Activated naive CD4-positive, alpha-beta T cell treated with anti-CD3 and anti-CD28 coated beads, Interleukin-2, amount 10 ng/mL, durations not matched to agents 7 days and 5 days (primary cell): Measurements from ENCODE around the gene TDRD10.
"Not testable (repeated sequence)": the region's sequence is repeated elsewhere in the genome, so short reads cannot be mapped to it uniquely, and the experiment has no call there.

ENCODE experiments used
- CTCF ChIA-PET: fragments of 350-600 bp; sonication (Branson Sonifier 250); formaldehyde crosslinking; loops from one replicate; lab custom pipeline; 2021; ENCODE audit warnings: antibody characterized with exemption; lab: Charles Lee
- DNase-seq: peaks from one replicate; pipeline ENCODE4 v3.0.0-alpha.2; 2020
- H3K27ac Mint-ChIP-seq: one replicate; pipeline ENCODE4 v1.8.0; 2021; ENCODE audit warnings: mild to moderate bottlenecking, moderate library complexity, mixed read lengths
- H3K27me3 Mint-ChIP-seq: one replicate; pipeline ENCODE4 v1.8.0; 2021; ENCODE audit warnings: mild to moderate bottlenecking, mixed read lengths
- H3K36me3 Mint-ChIP-seq: one replicate; pipeline ENCODE4 v1.8.0; 2021; ENCODE audit warnings: mixed read lengths
- H3K4me1 Mint-ChIP-seq: one replicate; pipeline ENCODE4 v1.8.0; 2021; ENCODE audit warnings: mixed read lengths
- H3K4me3 Mint-ChIP-seq: one replicate; pipeline ENCODE4 v1.8.0; 2021; ENCODE audit warnings: mild to moderate bottlenecking, moderate library complexity, mixed read lengths
- H3K9me3 Mint-ChIP-seq: one replicate; pipeline ENCODE4 v1.8.0; 2021; ENCODE audit warnings: mixed read lengths

Gene TDRD10

DNA sequence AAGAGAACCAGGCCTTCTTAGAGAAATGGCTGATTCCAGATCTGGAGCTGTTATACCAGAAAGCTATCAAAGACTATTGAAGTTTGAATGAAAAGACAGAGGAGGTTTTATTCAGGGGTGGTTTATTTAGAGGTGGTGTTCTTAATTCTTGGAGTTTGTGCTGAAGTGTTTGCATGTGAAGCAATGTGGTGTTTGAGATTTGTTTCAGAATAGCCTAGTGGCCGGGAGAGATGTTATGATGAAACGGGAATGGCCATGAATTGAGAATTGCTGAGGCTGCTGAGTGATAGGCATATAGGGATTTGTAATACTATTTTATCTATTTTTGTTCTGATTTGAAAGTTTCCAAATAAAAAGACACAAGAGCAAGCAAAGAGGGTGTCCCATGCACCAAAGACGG lies 10.7 kb downstream of the TDRD10 start:
- no peak overlapping the region for H3K4me3 Mint-ChIP-seq
- CTCF ChIA-PET = interaction anchor here (1.3 kb wide), 1 partner anchor 32 kb away, joined by 4 read pairs; no protein-coding TSS in a partner anchor
- no peaks in the 10 kb centered on the region for H3K4me1 Mint-ChIP-seq
- H3K27me3 Mint-ChIP-seq = peaks cover 72% of the 10 kb centered on the region
- no peak for DNase-seq
- H3K27ac Mint-ChIP-seq = no peak overlapping the region
- H3K36me3 Mint-ChIP-seq = no peaks in the 10 kb centered on the region
- H3K9me3 Mint-ChIP-seq = no peaks in the 10 kb centered on the region

DNA sequence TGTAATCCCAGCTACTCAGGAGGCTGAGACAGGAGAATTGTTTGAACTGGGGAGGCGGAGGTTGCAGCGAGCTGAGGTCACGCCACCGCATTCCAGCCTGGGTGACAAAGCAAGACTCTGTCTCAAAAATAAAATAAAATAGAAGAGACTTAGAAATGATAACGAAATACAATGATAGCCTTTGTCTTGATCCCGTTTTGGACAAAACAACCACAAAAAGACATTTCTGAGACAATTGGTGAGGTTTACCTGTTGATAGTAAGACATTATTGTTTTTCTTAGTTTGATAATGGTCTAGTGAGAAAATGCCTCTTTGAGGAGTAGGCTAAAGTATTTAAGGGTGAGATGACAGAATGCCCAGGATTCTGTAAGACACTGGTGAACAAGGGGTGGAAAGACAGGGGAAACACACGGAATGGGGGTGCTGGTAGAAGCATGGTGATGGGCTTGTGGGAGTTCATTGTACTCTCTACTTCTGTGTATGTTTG lies 12.1 kb downstream of the TDRD10 start:
- no peak overlapping the region for H3K27ac Mint-ChIP-seq
- H3K4me1 Mint-ChIP-seq = no peaks in the 10 kb centered on the region
- no peaks in the 10 kb centered on the region for H3K36me3 Mint-ChIP-seq
- no peaks in the 10 kb centered on the region for H3K9me3 Mint-ChIP-seq
- no peak for DNase-seq
- CTCF ChIA-PET = no interaction called here
- no peak overlapping the region for H3K4me3 Mint-ChIP-seq
- H3K27me3 Mint-ChIP-seq = peaks cover 59% of the 10 kb centered on the region

DNA sequence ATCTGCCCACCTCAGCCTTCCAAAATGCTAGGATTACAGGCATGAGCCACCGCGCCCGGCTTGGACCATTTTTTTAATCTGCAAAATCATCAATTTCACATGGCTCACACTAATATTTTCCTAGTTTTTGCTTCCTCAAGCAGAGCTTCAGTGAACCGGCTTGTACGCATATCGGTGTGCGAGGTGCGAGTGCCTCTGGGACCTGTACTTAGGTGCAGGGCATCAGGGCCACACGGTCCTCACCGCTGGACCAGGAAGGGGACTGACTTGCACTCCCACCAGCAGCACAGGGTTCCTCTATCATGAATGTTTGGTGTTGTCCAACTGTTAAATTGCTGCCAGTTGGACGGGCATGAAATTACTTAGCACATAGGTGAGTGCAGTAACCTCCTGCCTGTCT lies 15.6 kb downstream of the TDRD10 start:
- H3K27ac Mint-ChIP-seq = no peak overlapping the region
- CTCF ChIA-PET = no interaction called here
- DNase-seq = no peak
- H3K4me1 Mint-ChIP-seq = no peaks in the 10 kb centered on the region
- H3K4me3 Mint-ChIP-seq = no peak overlapping the region
- H3K36me3 Mint-ChIP-seq = no peaks in the 10 kb centered on the region
- no peaks in the 10 kb centered on the region for H3K9me3 Mint-ChIP-seq
- H3K27me3 Mint-ChIP-seq = peaks cover 55% of the 10 kb centered on the region

- Mint-ChIP-seq H3K4me1 (no peaks in the 10 kb centered on the region), H3K27ac (no peak overlapping the region), H3K4me3 (no peak overlapping the region), H3K36me3 (no peaks in the 10 kb centered on the region), H3K27me3 (peaks cover 59% of the 10 kb centered on the region), H3K9me3 (no peaks in the 10 kb centered on the region)
- DNase-seq = no peak
- CTCF ChIA-PET = interaction anchor here (3.5 kb wide), 1 partner anchor 39 kb away, joined by 10 read pairs; no protein-coding TSS in a partner anchor
Observed at GRCh38 chr1:154519591-154519991, 17.6 kb downstream of the TDRD10 start.

DNA sequence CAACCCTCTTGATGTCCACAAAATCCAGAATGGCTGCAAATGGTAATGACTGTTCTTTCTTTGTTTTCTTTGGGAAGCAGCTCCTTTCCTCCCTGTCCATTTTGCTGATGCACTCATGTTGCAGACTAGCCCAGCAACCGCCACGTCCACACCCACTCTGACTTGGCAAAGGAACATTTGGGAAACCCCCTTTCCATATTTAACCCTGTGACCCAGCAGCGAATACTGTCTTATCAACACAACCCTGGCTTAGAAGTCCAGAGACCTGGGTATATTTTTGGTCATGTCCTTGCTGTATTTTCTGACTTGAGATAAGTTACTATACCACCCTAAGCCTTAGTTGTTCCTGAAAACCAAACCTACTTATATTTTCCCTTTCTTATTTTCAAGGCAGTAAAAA lies 18.3 kb downstream of the TDRD10 start:
- Mint-ChIP-seq H3K27ac (no peak overlapping the region), H3K4me1 (no peaks in the 10 kb centered on the region), H3K36me3 (no peaks in the 10 kb centered on the region), H3K9me3 (no peaks in the 10 kb centered on the region), H3K4me3 (no peak overlapping the region), H3K27me3 (peaks cover 59% of the 10 kb centered on the region)
- DNase-seq = no peak
- CTCF ChIA-PET = interaction anchor here (3.5 kb wide), 1 partner anchor 40 kb away, joined by 10 read pairs; no protein-coding TSS in a partner anchor

DNA sequence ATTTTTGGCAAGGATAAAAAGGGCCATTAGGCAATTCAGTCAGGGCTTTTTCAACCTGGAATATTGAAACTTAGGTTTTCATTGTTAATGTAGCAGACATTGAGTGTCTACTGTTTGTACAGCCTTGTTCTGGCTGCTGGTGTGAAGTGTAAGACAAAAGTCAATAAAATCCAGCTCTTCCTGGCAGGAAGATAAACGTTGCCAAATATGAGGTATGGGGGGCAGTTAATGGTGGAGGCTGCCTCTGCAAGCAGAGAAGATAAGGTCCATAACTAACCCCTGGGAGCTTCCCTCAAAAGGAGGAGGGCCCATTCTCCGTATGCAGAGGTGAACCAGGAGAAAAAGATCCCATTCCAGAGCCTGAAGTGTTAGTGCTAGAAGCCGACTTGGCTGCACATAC lies 19.7 kb downstream of the TDRD10 start:
- Mint-ChIP-seq H3K4me3 (no peak overlapping the region), H3K36me3 (no peaks in the 10 kb centered on the region), H3K4me1 (no peaks in the 10 kb centered on the region), H3K9me3 (no peaks in the 10 kb centered on the region), H3K27me3 (peaks cover 47% of the 10 kb centered on the region), H3K27ac (no peak overlapping the region)
- CTCF ChIA-PET = interaction anchor here (3.5 kb wide), 1 partner anchor 42 kb away, joined by 10 read pairs; no protein-coding TSS in a partner anchor
- no peak for DNase-seq

DNA sequence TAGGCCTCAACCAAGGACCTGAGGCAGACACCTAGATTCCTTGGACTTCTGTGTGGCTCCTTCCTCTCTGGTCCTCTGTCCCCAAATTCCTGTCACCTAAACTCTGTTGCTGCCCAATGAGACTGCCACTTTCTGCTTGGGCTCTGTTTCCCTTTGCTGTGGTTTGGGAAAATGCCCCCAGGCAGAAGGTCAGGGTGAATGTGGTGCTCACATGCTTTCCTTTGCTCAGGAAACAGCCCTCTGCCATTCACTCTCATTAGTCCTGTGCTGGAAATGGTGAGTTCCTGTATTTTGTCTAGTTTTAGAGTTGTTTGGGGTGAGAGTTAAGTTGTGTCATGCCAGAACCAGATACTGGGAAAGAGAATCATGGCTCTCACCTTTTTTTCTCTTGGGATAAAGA lies 22.9 kb downstream of the TDRD10 start:
- DNase-seq = no peak
- Mint-ChIP-seq H3K4me3 (no peak overlapping the region), H3K4me1 (no peaks in the 10 kb centered on the region), H3K9me3 (no peaks in the 10 kb centered on the region), H3K27me3 (peaks cover 40% of the 10 kb centered on the region), H3K36me3 (no peaks in the 10 kb centered on the region), H3K27ac (no peak overlapping the region)
- CTCF ChIA-PET = no interaction called here

GRCh38 chr1:154527192-154527591 lies 25.2 kb downstream of the TDRD10 start:
- DNase-seq = no peak
- no peak overlapping the region for H3K27ac Mint-ChIP-seq
- H3K9me3 Mint-ChIP-seq = no peaks in the 10 kb centered on the region
- peaks cover 29% of the 10 kb centered on the region for H3K27me3 Mint-ChIP-seq
- H3K4me3 Mint-ChIP-seq = no peak overlapping the region
- H3K36me3 Mint-ChIP-seq = no peaks in the 10 kb centered on the region
- H3K4me1 Mint-ChIP-seq = no peaks in the 10 kb centered on the region
- CTCF ChIA-PET = no interaction called here

GRCh38 chr1:154529308-154529707 lies 27.3 kb downstream of the TDRD10 start:
- H3K4me1 Mint-ChIP-seq = no peaks in the 10 kb centered on the region
- H3K4me3 Mint-ChIP-seq = no peak overlapping the region
- H3K27ac Mint-ChIP-seq = no peak overlapping the region
- no peaks in the 10 kb centered on the region for H3K36me3 Mint-ChIP-seq
- H3K9me3 Mint-ChIP-seq = no peaks in the 10 kb centered on the region
- CTCF ChIA-PET = interaction anchor here (1.2 kb wide), 1 partner anchor 25 kb away, joined by 3 read pairs; no protein-coding TSS in a partner anchor
- no peak for DNase-seq
- peaks cover 31% of the 10 kb centered on the region for H3K27me3 Mint-ChIP-seq

DNA sequence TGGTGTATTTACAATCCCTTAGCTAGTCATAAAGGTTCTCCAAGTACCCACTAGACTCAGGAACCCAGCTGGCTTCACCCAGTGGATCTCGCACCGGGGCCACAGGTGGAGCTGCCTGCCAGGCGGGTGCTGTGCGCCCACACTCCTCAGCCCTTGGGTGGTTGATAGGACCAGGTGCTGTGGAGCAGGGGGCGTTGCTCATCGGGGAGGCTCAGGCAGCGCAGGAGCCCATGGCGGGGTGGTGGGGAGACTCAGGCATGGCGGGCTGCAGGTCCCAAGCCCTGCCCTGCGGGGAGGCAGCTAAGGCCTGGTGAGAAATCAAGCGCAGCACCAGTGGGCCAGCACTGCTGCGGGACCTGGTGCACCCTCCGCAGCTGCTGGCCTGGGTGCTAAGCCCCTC lies 29.9 kb downstream of the TDRD10 start:
- not testable (repeated sequence) for H3K4me3 Mint-ChIP-seq, H3K4me1 Mint-ChIP-seq, H3K27ac Mint-ChIP-seq, H3K36me3 Mint-ChIP-seq, H3K9me3 Mint-ChIP-seq, DNase-seq
- CTCF ChIA-PET = interaction anchor here (0.9 kb wide), 1 partner anchor 51 kb away, joined by 3 read pairs; no protein-coding TSS in a partner anchor
- peaks cover 43% of the 10 kb centered on the region for H3K27me3 Mint-ChIP-seq

GRCh38 chr1:154533952-154534844 lies 32.2 kb downstream of the TDRD10 start:
- no peak for DNase-seq
- no peaks in the 10 kb centered on the region for H3K9me3 Mint-ChIP-seq
- no peaks in the 10 kb centered on the region for H3K4me1 Mint-ChIP-seq
- H3K27ac Mint-ChIP-seq = no peak overlapping the region
- no peaks in the 10 kb centered on the region for H3K36me3 Mint-ChIP-seq
- H3K4me3 Mint-ChIP-seq = no peak overlapping the region
- CTCF ChIA-PET = interaction anchor here (1.0 kb wide), 1 partner anchor 55 kb away, joined by 4 read pairs; no protein-coding TSS in a partner anchor
- H3K27me3 Mint-ChIP-seq = peaks cover 49% of the 10 kb centered on the region

- CTCF ChIA-PET = interaction anchor here (0.8 to 1.2 kb wide), 2 partner anchors 9 to 18 kb away, joined by 3 read pairs; no protein-coding TSS in a partner anchor
- no peak overlapping the region for H3K27ac Mint-ChIP-seq
- peaks cover 68% of the 10 kb centered on the region for H3K27me3 Mint-ChIP-seq
- no peaks in the 10 kb centered on the region for H3K4me1 Mint-ChIP-seq
- no peak for DNase-seq
- H3K4me3 Mint-ChIP-seq = no peak overlapping the region
- no peaks in the 10 kb centered on the region for H3K9me3 Mint-ChIP-seq
- H3K36me3 Mint-ChIP-seq = no peaks in the 10 kb centered on the region
Observed at GRCh38 chr1:154536570-154536969, 34.6 kb downstream of the TDRD10 start.

DNA sequence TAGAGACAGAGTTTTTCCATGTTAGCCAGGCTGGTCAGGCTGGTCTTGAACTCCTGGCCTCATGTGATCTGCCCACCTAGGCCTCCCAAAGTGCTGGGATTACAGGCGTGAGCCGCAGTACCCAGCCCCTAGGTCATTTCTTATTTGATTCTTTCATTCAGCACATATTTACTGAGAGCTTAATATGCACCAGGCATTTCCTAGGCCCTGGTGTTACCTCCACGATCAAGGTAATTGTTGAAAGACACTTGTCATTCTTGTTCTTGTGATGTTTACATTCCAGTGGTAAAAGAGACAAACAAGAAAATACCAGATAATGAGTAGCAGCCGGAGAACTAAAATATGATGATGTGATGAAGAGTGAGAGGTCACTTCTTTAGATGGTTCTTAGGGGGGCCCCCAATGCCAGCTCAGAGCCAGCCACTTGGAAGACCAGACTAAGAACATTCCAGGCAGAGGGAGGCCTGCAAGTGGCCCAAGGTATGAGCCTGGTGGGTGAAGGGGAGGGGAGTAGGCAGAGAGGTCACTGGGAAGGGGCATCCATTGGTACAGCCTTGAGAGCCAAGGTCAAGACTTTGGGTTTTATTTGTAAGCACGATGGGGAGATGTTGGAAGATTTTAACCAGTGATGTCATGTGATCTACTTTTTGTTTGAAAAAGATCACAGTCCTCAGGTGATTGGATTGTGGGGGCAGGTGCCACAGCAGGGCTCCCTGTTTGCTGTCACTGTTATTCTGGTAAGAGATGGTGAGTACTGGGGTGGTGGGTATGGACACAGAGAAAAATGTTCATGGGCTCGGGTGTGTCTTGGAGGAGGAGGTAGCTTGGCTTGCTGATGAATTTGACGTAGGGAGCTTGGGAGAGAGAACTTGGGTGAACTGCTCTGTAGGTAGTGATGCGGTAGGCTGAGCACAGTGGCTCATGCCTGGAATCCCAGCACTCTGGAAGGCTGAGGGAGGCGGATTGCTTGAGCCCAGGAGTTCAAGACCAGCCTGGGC lies 37.8 kb downstream of the TDRD10 start:
- no peak overlapping the region for H3K27ac Mint-ChIP-seq
- DNase-seq = no peak
- no peaks in the 10 kb centered on the region for H3K36me3 Mint-ChIP-seq
- H3K4me3 Mint-ChIP-seq = no peak overlapping the region
- CTCF ChIA-PET = interaction anchor here (0.6 to 0.7 kb wide), 2 partner anchors 188 to 290 kb away, joined by 3 read pairs; no protein-coding TSS in a partner anchor
- no peaks in the 10 kb centered on the region for H3K9me3 Mint-ChIP-seq
- no peaks in the 10 kb centered on the region for H3K4me1 Mint-ChIP-seq
- peaks cover 62% of the 10 kb centered on the region for H3K27me3 Mint-ChIP-seq

GRCh38 chr1:154541231-154541630 lies 39.2 kb downstream of the TDRD10 start:
- H3K9me3 Mint-ChIP-seq = no peaks in the 10 kb centered on the region

More at GRCh38 chr1:154541231-154541630, 39.2 kb downstream of the TDRD10 start:
- no peak for DNase-seq
- Mint-ChIP-seq H3K4me1 (no peaks in the 10 kb centered on the region), H3K27ac (no peak overlapping the region), H3K27me3 (peaks cover 57% of the 10 kb centered on the region), H3K4me3 (no peak overlapping the region), H3K36me3 (no peaks in the 10 kb centered on the region)
- CTCF ChIA-PET = no interaction called here
